HEK293 (cell line): ENCODE measurements around the gene LONRF2.

Source experiments
- CTCF ChIA-PET: fragments of 350-600 bp; formaldehyde crosslinking; extraction: SDS; loops from one replicate; lab custom pipeline; 2021; ENCODE audit warnings: antibody characterized with exemption; lab: Yijun Ruan, JAX
- POLR2A ChIA-PET: fragments of 300-600 bp; formaldehyde crosslinking; extraction: SDS; loops from one replicate; lab custom pipeline; 2020; ENCODE audit warnings: antibody characterized with exemption, inconsistent platforms; lab: Yijun Ruan, JAX
- H3K27ac ChIP-seq: fragments of 200-500 bp; sonication (Bioruptor generic); 2 replicates; pipeline ENCODE4 v1.5.1; 2014; ENCODE audit warnings: low read depth, low read length, control low read depth, inconsistent platforms; ENCODE audit errors: extremely low read depth
- H3K36me3 ChIP-seq, 2 experiments: fragments of 200-500 bp in 1 of 2; sonication (Bioruptor generic) in 1 of 2; 1 replicate in 1 of 2; 2 replicates in 1 of 2; pipeline ENCODE4 v1.5.1; 2014 to 2017; ENCODE audit warnings: inconsistent platforms in 2 of 2, low read length in 2 of 2; ENCODE audit not compliant: control insufficient read depth in 2 of 2, insufficient read depth in 1 of 2
- H3K4me1 ChIP-seq: fragments of 200-500 bp; sonication (Bioruptor generic); 2 replicates; pipeline ENCODE4 v1.5.1; 2014; ENCODE audit warnings: mild to moderate bottlenecking, low read length, inconsistent platforms; ENCODE audit not compliant: control insufficient read depth, insufficient read depth
- H3K4me3 ChIP-seq: 2 replicates; pipeline ENCODE4 v1.5.1; 2011; ENCODE audit warnings: low read depth, mild to moderate bottlenecking, control low read depth, low read length, moderate library complexity
- H3K9me3 ChIP-seq: fragments of 200-500 bp; sonication (Bioruptor generic); 2 replicates; pipeline ENCODE4 v1.5.1; 2014; ENCODE audit warnings: low read depth, low read length, inconsistent platforms; ENCODE audit not compliant: control insufficient read depth, insufficient read depth
- PATZ1 ChIP-seq: fragments of 450-650 bp; formaldehyde crosslinking; IDR thresholded peaks from 2 replicates; pipeline ENCODE4 v1.5.1; 2016; ENCODE audit warnings: missing biosample characterization, missing genetic modification characterization
- ZNF148 ChIP-seq: fragments of 450-650 bp; formaldehyde crosslinking; IDR thresholded peaks from 2 replicates; pipeline ENCODE4 v1.5.0; 2017; ENCODE audit warnings: missing biosample characterization, missing genetic modification characterization, borderline replicate concordance
- ZNF16 ChIP-seq: fragments of 450-650 bp; formaldehyde crosslinking; IDR thresholded peaks from 2 replicates; pipeline ENCODE4 v1.5.1; 2016; ENCODE audit warnings: low read depth, missing biosample characterization, missing genetic modification characterization
- ZNF169 ChIP-seq: fragments of 450-650 bp; formaldehyde crosslinking; IDR thresholded peaks from 2 replicates; pipeline ENCODE4 v1.5.1; 2016; ENCODE audit warnings: missing biosample characterization, missing genetic modification characterization
- ZNF175 ChIP-seq: fragments of 450-650 bp; formaldehyde crosslinking; IDR thresholded peaks from 2 replicates; pipeline ENCODE4 v1.5.1; 2016; ENCODE audit warnings: missing biosample characterization, missing genetic modification characterization
- ZNF184 ChIP-seq: fragments of 450-650 bp; IDR thresholded peaks from 2 replicates; pipeline ENCODE4 v1.5.1; 2018; ENCODE audit warnings: missing biosample characterization, mild to moderate bottlenecking, missing genetic modification characterization
- ZNF280C ChIP-seq: fragments of 450-650 bp; formaldehyde crosslinking; IDR thresholded peaks from 2 replicates; pipeline ENCODE4 v1.5.1; 2016; ENCODE audit warnings: missing biosample characterization, missing genetic modification characterization
- ZNF341 ChIP-seq: fragments of 450-650 bp; formaldehyde crosslinking; IDR thresholded peaks from 2 replicates; pipeline ENCODE4; 2016; ENCODE audit warnings: low read depth, missing biosample characterization, missing genetic modification characterization
- ZNF394 ChIP-seq: fragments of 450-650 bp; formaldehyde crosslinking; IDR thresholded peaks from 2 replicates; pipeline ENCODE4 v1.5.1; 2016; ENCODE audit warnings: missing biosample characterization, missing genetic modification characterization, mild to moderate bottlenecking, moderate library complexity, borderline replicate concordance
- ZNF518A ChIP-seq: fragments of 450-650 bp; formaldehyde crosslinking; conservative IDR thresholded peaks from 2 replicates; pipeline ENCODE4 v1.5.1; 2016; ENCODE audit warnings: low read depth, missing biosample characterization, missing genetic modification characterization
- ZNF544 ChIP-seq: fragments of 450-650 bp; formaldehyde crosslinking; IDR thresholded peaks from 2 replicates; pipeline ENCODE4 v1.5.0; 2017; ENCODE audit warnings: missing biosample characterization, missing genetic modification characterization
- ZNF561 ChIP-seq: fragments of 450-650 bp; IDR thresholded peaks from 2 replicates; pipeline ENCODE4 v1.5.1; 2018; ENCODE audit warnings: missing biosample characterization, missing genetic modification characterization, borderline replicate concordance
- ZNF600 ChIP-seq: fragments of 450-650 bp; formaldehyde crosslinking; IDR thresholded peaks from 2 replicates; pipeline ENCODE4 v1.5.1; 2016; ENCODE audit warnings: missing biosample characterization, missing genetic modification characterization
- ZNF654 ChIP-seq: fragments of 450-650 bp; formaldehyde crosslinking; IDR thresholded peaks from 2 replicates; pipeline ENCODE4 v1.5.1; 2016; ENCODE audit warnings: low read depth, missing biosample characterization, missing genetic modification characterization
- ZNF701 ChIP-seq: fragments of 450-650 bp; formaldehyde crosslinking; IDR thresholded peaks from 2 replicates; pipeline ENCODE4 v1.5.1; 2016; ENCODE audit warnings: missing biosample characterization, missing genetic modification characterization
- ZNF76 ChIP-seq: fragments of 450-650 bp; formaldehyde crosslinking; IDR thresholded peaks from 2 replicates; pipeline ENCODE4; 2016; ENCODE audit warnings: low read depth, missing biosample characterization, missing genetic modification characterization, borderline replicate concordance
- TF ChIP-seq, protein P1 (sequence below): fragments of 450-650 bp; formaldehyde crosslinking; IDR thresholded peaks from 2 replicates; pipeline ENCODE4 v1.5.1; 2016; ENCODE audit warnings: missing biosample characterization, missing genetic modification characterization, low read depth
- TF ChIP-seq, protein P2 (sequence below): fragments of 450-650 bp; formaldehyde crosslinking; IDR thresholded peaks from 2 replicates; pipeline ENCODE4 v1.5.1; 2016; ENCODE audit warnings: missing biosample characterization, missing genetic modification characterization

Gene LONRF2

DNA sequence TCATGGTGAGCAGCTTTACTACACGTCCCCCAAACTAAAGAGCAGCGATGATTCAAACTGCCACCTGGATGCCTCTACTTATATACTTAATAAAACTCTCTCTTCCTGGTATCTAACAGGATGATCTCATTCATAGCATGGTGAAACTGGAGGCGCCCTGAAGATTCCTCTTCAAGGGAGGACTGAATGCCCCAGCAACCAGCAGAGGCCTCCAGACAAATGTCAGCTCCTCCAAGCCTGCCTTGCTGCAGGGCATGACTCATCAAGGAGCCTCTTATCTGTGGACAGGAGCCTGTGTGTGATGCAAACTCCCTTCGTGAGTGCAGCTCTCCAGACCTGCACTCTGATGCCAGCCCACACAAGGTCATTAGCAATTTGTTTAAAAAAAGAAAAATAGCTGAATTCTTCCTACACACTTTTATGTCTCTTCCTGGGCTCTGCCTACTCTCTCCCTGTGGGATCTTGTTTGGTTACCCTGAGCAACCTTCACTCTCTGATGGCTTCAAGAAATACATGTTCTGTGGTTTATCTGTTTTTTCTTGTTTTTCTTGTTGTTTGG is 30.2 kb downstream of the LONRF2 start (continued):
- TF ChIP-seq ZNF561 (no peak), ZNF341 (tag by site-specific recombination) (no peak), ZNF148 (tag by site-specific recombination) (no peak), ZNF654 (no peak), ZNF394 (tag by site-specific recombination) (peak; percentile 73), ZNF280C (tag by site-specific recombination) (no peak), ZNF600 (peak; percentile 53; the same call in 1 of the 2 replicates), PATZ1 (peak; percentile 11; the same call in 1 of the 2 replicates), ZNF701 (tag by site-specific recombination) (no peak)

DNA sequence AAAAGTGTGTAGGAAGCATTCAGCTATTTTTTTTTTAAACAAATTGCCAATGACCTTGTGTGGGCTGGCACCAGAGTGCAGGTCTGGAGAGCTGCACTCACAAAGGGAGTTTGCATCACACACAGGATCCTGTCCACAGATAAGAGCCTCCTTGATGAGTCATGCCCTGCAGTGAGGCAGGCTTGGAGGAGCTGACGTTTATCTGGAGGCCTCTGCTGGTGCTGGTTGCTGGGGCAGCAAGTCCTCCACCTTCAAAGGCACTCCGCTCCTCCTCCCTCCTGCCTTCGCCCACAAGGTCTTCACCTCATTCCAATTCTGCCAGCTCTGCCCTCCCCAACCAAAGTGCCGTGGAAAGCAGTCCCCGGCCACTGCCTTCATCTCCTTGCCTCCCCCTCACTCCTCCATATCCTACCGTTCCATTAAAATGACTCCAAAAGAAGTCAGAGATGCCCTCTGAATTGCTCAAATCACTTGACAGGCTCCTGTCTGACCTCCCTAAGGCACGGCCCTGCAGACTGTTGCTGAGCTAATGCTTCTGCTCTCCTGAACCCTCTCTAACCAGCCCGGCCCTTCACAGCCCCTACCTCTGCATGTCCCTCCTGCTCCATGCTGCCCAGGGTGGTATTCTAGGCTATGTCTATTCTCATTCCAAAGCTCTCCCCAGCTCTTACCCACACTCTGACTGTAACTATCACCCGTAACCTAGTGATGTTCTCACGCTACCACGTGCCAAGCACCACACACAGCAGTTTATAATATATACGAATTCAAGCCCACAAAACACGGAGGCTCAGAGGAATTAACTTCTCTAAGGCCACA is 30.9 kb downstream of the LONRF2 start:
- Histone ChIP-seq H3K9me3 (no peaks in the 10 kb centered on the region), H3K4me1 (peaks cover 16% of the 10 kb centered on the region), H3K4me3 (no peak overlapping the region), H3K27ac (peak overlapping the region; percentile 54), H3K36me3 (peaks cover 6 to 68% of the 10 kb centered on the region in 2 experiments)
- ChIA-PET POLR2A (interaction anchor here (0.5 to 2.4 kb wide), 7 partner anchors 9 to 271 kb away, joined by 3 to 12 read pairs (median 4); partner anchors contain the start of gene PDCL3), CTCF (interaction anchor here (0.6 to 5.6 kb wide), 9 partner anchors 10 to 288 kb away, joined by 3 to 48 read pairs (median 4); no protein-coding TSS in a partner anchor)
- TF ChIP-seq ZNF76: no peak
- no peak for TF ChIP-seq ZNF16 (tag by site-specific recombination)
- TF ChIP-seq ZNF169 (tag by site-specific recombination): no peak
- TF ChIP-seq ZNF175: no peak
- no peak for TF ChIP-seq ZNF544 (tag by site-specific recombination)
- TF ChIP-seq, protein P1, sequence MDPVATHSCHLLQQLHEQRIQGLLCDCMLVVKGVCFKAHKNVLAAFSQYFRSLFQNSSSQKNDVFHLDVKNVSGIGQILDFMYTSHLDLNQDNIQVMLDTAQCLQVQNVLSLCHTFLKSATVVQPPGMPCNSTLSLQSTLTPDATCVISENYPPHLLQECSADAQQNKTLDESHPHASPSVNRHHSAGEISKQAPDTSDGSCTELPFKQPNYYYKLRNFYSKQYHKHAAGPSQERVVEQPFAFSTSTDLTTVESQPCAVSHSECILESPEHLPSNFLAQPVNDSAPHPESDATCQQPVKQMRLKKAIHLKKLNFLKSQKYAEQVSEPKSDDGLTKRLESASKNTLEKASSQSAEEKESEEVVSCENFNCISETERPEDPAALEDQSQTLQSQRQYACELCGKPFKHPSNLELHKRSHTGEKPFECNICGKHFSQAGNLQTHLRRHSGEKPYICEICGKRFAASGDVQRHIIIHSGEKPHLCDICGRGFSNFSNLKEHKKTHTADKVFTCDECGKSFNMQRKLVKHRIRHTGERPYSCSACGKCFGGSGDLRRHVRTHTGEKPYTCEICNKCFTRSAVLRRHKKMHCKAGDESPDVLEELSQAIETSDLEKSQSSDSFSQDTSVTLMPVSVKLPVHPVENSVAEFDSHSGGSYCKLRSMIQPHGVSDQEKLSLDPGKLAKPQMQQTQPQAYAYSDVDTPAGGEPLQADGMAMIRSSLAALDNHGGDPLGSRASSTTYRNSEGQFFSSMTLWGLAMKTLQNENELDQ (tag by site-specific recombination): no peak
- TF ChIP-seq, protein P2, sequence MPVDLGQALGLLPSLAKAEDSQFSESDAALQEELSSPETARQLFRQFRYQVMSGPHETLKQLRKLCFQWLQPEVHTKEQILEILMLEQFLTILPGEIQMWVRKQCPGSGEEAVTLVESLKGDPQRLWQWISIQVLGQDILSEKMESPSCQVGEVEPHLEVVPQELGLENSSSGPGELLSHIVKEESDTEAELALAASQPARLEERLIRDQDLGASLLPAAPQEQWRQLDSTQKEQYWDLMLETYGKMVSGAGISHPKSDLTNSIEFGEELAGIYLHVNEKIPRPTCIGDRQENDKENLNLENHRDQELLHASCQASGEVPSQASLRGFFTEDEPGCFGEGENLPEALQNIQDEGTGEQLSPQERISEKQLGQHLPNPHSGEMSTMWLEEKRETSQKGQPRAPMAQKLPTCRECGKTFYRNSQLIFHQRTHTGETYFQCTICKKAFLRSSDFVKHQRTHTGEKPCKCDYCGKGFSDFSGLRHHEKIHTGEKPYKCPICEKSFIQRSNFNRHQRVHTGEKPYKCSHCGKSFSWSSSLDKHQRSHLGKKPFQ (tag by site-specific recombination): no peak
- no peak for TF ChIP-seq ZNF184 (tag by site-specific recombination)
- TF ChIP-seq ZNF518A: no peak
